Tibial nerve (tissue), 4 donors: ENCODE measurements around the gene DNAL4.

ENCODE experiments used
- EP300 ChIP-seq, 2 donors: sonication (generic); formaldehyde crosslinking; IDR thresholded peaks; one replicate each; pipeline ENCODE4 v1.6.1; 2017; ENCODE audit warnings: antibody characterized with exemption in 2 of 2, mild to moderate bottlenecking in 1 of 2
- TF ChIP-seq, protein P1 (sequence below), 5 experiments: fragments of 200-600 bp in 3 of 5; fragments of 450-650 bp in 2 of 5; sonication (generic) in 3 of 5; IDR thresholded peaks; one replicate each; pipeline ENCODE4 v1.5.1; 2016 to 2019; ENCODE audit warnings: antibody characterized with exemption in 5 of 5, mild to moderate bottlenecking in 3 of 5, moderate library complexity in 2 of 5

DNA sequence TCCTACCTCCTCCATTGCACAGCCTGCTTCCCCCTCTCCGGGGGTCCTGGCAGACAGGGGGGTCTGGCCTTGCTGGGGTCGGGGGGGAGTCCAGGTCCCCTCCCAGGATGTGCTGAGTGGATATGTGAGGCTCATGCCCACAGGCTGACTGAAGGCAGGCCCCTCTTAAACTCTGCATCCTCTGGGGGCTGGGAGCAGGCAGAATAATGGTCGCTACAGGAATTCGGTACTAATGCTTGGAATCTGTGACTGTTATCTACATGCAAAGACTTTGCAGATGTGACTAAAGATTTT is 36.5 kb downstream of the DNAL4 start:
- TF ChIP-seq, protein P1, sequence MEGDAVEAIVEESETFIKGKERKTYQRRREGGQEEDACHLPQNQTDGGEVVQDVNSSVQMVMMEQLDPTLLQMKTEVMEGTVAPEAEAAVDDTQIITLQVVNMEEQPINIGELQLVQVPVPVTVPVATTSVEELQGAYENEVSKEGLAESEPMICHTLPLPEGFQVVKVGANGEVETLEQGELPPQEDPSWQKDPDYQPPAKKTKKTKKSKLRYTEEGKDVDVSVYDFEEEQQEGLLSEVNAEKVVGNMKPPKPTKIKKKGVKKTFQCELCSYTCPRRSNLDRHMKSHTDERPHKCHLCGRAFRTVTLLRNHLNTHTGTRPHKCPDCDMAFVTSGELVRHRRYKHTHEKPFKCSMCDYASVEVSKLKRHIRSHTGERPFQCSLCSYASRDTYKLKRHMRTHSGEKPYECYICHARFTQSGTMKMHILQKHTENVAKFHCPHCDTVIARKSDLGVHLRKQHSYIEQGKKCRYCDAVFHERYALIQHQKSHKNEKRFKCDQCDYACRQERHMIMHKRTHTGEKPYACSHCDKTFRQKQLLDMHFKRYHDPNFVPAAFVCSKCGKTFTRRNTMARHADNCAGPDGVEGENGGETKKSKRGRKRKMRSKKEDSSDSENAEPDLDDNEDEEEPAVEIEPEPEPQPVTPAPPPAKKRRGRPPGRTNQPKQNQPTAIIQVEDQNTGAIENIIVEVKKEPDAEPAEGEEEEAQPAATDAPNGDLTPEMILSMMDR (IDR thresholded peaks at IDR 0.05) = no peak
- TF ChIP-seq EP300 (IDR thresholded peaks at IDR 0.05) = no peak
